Transverse colon (tissue), 4 donors: Measurements from ENCODE around the gene MEIS2.

Experiments used
- EP300 ChIP-seq: sonication (generic); formaldehyde crosslinking; IDR thresholded peaks from one replicate; pipeline ENCODE4 v1.6.1; 2017; ENCODE audit warnings: antibody characterized with exemption, low read depth
- POLR2A ChIP-seq: fragments of 450-650 bp; IDR thresholded peaks from one replicate; pipeline ENCODE4 v1.6.1; 2016; ENCODE audit warnings: antibody characterized with exemption, mild to moderate bottlenecking, moderate library complexity
- POLR2AphosphoS5 ChIP-seq, 3 donors: sonication (generic); formaldehyde crosslinking; IDR thresholded peaks; one replicate each; pipeline ENCODE4 v1.6.1; 2016; ENCODE audit warnings: antibody characterized with exemption in 3 of 3
- TF ChIP-seq, protein P1 (sequence below), 5 experiments: fragments of 200-600 bp in 3 of 5; fragments of 450-650 bp in 2 of 5; sonication (generic) in 3 of 5; IDR thresholded peaks; 1 replicate in 2 of 5; 2 replicates in 3 of 5; pipeline ENCODE4 v1.5.1; 2016 to 2017; ENCODE audit warnings: antibody characterized with exemption in 5 of 5, inconsistent platforms in 3 of 5, mild to moderate bottlenecking in 2 of 5, moderate library complexity in 1 of 5

DNA sequence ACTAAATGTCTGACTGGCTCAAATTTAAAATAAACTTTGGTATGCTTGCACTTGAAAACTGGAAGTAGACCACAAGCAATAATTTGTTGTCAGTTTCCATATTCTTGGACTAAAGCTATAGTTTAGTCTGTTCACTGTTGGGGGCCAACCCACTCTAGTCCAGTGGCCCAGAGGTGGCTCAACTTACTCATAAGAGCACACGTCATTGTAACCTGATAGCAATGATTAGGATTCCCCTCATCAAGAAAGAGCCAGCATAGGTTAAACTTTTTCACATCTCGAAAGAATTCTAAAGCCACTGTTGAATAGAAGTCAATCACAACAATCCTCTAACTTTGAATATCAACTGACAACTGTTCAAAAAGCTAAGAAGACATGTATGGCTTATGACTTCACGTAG is 147.0 kb downstream of the MEIS2 start:
- TF ChIP-seq, protein P1, sequence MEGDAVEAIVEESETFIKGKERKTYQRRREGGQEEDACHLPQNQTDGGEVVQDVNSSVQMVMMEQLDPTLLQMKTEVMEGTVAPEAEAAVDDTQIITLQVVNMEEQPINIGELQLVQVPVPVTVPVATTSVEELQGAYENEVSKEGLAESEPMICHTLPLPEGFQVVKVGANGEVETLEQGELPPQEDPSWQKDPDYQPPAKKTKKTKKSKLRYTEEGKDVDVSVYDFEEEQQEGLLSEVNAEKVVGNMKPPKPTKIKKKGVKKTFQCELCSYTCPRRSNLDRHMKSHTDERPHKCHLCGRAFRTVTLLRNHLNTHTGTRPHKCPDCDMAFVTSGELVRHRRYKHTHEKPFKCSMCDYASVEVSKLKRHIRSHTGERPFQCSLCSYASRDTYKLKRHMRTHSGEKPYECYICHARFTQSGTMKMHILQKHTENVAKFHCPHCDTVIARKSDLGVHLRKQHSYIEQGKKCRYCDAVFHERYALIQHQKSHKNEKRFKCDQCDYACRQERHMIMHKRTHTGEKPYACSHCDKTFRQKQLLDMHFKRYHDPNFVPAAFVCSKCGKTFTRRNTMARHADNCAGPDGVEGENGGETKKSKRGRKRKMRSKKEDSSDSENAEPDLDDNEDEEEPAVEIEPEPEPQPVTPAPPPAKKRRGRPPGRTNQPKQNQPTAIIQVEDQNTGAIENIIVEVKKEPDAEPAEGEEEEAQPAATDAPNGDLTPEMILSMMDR (IDR thresholded peaks at IDR 0.05), result no peak
- TF ChIP-seq POLR2A, result no peak
- no peak for TF ChIP-seq POLR2AphosphoS5 (IDR thresholded peaks at IDR 0.05)
- TF ChIP-seq EP300, result no peak
